ENCODE results near the gene FSTL5.

- no peak for TF ChIP-seq CTCF (conservative IDR thresholded peaks at IDR 0.05; ENCODE audit: low read length)
- no peak for TF ChIP-seq EZH2phosphoT487 (IDR thresholded peaks at IDR 0.05; ENCODE audit: borderline replicate concordance, low read depth, low read length)
Observed at GRCh38 chr4:161714931-161715330, 448.9 kb downstream of the FSTL5 start.

All from OCI-LY7 (cell line).